Ectodermal cell (in vitro differentiated cells): ENCODE data around the gene CYP2W1.
"Not testable (repeated sequence)": the region's sequence is repeated elsewhere in the genome, so short reads cannot be mapped to it uniquely, and the experiment has no call there.

ENCODE experiments used
- H3K27ac ChIP-seq: 2 replicates; pipeline ENCODE4 v1.7.0; 2013; ENCODE audit warnings: mild to moderate bottlenecking, low read depth, low read length; ENCODE audit not compliant: insufficient read depth, poor library complexity, severe bottlenecking
- H3K27me3 ChIP-seq: 2 replicates; pipeline ENCODE4 v1.7.0; 2013; ENCODE audit warnings: mild to moderate bottlenecking, low read length; ENCODE audit not compliant: insufficient read depth, control insufficient read depth, poor library complexity, severe bottlenecking
- H3K36me3 ChIP-seq: one replicate; pipeline ENCODE4 v1.7.0; 2013; ENCODE audit warnings: low read length; ENCODE audit not compliant: control insufficient read depth, insufficient read depth
- H3K4me1 ChIP-seq: one replicate; pipeline ENCODE4 v1.7.0; 2013; ENCODE audit warnings: low read length; ENCODE audit not compliant: control insufficient read depth, insufficient read depth
- H3K4me3 ChIP-seq: 2 replicates; pipeline ENCODE4 v1.7.0; 2013; ENCODE audit warnings: low read depth, low read length, control low read depth; ENCODE audit not compliant: insufficient read depth
- H3K9me3 ChIP-seq: 2 replicates; pipeline ENCODE4 v1.7.0; 2013; ENCODE audit warnings: mild to moderate bottlenecking, low read length, moderate library complexity; ENCODE audit not compliant: control insufficient read depth
- WGBS, 2 experiments: methylation state at CpG; one replicate each; pipeline ENCODE4 v1.1.7; 2013; ENCODE audit warnings: missing lambda C conversion rate in 2 of 2; 5-methylcytosine and 5-hydroxymethylcytosine counted together

Gene CYP2W1

DNA sequence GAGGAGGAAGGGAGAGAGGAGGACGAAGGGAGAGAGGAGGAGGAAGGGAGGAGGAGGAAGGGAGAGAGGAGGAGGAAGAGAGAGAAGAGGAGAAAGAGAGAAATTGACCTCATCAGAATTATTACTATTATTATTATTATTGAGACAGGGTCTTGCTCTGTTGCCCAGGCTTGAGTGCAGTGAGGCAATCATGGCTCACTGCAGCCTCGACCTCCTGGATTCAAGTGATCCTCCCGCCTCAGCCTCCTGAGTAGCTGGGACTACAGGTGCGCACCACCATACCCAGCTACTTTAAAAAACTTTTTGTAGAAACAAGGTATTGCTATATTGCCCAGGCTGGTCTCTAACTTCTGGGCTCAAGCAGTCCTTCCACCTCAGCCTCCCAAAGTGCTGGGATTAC, 39.2 kb upstream of the CYP2W1 start:
- not testable (repeated sequence) for H3K27ac ChIP-seq, H3K9me3 ChIP-seq, H3K4me1 ChIP-seq, H3K4me3 ChIP-seq, H3K36me3 ChIP-seq
- peaks cover 22% of the 10 kb centered on the region for H3K27me3 ChIP-seq
- WGBS, 2 experiments, result 84 to 85% methylated on average over 4 of the region's 4 CpGs

DNA sequence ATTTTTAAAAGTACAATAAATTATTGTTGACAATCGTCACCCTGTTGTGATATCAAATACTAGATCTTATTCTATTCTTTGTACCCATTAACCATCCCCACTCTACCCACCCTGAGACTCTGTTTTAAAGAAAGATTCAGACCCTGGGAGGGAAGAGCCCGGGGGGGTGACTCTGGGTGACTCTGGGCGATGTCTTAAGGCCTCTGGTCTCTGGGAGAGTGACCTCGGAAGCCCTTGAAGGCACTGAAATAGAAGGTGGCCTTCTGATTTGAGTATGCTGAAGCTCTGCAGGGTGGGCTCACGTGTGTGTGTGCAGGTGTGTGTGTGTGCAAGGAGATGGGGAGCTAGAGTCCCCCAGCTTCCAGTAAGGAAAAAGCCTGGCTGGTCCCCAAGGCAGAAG, 38.2 kb upstream of the CYP2W1 start:
- H3K9me3 ChIP-seq, result no peaks in the 10 kb centered on the region
- no peaks in the 10 kb centered on the region for H3K4me1 ChIP-seq
- 90 to 91% methylated on average over 5 of the region's 5 CpGs for WGBS, 2 experiments
- no peaks in the 10 kb centered on the region for H3K36me3 ChIP-seq
- peaks cover 22% of the 10 kb centered on the region for H3K27me3 ChIP-seq
- no peak overlapping the region for H3K4me3 ChIP-seq
- no peak overlapping the region for H3K27ac ChIP-seq

DNA sequence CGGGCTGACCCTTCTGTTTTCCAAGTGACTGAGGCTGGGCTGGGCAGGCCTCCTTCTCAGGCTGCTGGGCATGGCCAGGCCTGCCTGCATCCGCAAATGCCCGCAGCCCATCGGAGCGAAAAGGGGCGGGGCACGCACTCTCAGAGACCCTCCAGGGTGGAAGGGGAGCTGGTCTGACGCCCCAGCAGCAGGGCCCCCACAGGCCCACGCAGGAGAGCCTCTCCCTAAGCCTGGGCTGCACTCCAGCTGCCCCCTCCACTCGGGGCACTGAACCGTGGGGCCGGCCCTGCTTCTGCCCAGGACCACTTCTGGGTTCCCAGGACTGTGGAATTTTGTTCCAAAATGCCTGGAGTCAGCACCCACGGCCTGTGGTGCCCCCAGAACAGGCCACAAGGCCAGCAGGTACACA, 37.8 kb upstream of the CYP2W1 start:
- Histone ChIP-seq H3K27ac (no peak overlapping the region), H3K9me3 (no peaks in the 10 kb centered on the region)
- WGBS, 2 experiments, result 85 to 89% methylated on average over 13 of the region's 13 CpGs

DNA sequence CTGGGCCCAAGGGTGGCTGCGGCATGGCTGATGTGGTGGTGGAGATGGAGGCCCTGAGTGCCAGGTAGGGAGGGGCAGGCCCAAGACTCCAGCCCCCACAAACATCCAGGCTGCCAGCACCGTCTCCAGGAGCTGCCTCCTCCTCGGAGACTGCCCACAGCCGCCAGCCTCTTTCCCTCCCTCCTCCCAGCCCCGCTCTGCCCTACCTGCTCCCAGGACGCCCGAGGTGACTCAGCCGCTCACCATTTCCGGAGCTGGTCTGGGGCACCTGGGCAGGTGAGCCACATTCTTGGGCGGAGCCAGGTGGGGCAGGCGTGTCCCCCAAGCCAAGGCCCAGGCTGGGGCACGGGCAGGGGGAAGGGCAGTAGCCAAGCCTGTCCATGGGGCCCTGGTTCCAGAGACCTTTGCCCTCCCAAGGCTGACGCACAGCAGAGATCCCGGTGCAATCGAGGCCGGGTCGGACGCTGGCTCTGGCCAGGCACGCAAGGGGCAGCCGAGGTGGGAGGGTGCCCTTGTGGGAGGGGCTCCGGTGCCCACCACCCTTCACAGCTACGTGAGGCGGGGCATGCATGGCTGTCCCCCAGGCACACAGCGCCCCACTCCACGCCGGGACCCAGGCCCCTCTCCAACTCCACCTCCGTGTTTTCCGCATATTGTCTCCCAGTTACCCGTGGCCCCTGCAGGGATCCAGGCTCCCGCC, 37.3 kb upstream of the CYP2W1 start:
- Histone ChIP-seq H3K27me3 (peaks cover 19% of the 10 kb centered on the region), H3K36me3 (no peaks in the 10 kb centered on the region), H3K4me3 (no peak overlapping the region), H3K4me1 (no peaks in the 10 kb centered on the region), H3K9me3 (no peaks in the 10 kb centered on the region), H3K27ac (no peak overlapping the region)
- WGBS, 2 experiments, result 83% methylated on average over 30 of the region's 30 CpGs

More for the DNA sequence above, 37.8 kb upstream of the CYP2W1 start:
- H3K4me3 ChIP-seq, result no peak overlapping the region
- no peaks in the 10 kb centered on the region for H3K4me1 ChIP-seq
- H3K27me3 ChIP-seq, result peaks cover 22% of the 10 kb centered on the region
- no peaks in the 10 kb centered on the region for H3K36me3 ChIP-seq

DNA sequence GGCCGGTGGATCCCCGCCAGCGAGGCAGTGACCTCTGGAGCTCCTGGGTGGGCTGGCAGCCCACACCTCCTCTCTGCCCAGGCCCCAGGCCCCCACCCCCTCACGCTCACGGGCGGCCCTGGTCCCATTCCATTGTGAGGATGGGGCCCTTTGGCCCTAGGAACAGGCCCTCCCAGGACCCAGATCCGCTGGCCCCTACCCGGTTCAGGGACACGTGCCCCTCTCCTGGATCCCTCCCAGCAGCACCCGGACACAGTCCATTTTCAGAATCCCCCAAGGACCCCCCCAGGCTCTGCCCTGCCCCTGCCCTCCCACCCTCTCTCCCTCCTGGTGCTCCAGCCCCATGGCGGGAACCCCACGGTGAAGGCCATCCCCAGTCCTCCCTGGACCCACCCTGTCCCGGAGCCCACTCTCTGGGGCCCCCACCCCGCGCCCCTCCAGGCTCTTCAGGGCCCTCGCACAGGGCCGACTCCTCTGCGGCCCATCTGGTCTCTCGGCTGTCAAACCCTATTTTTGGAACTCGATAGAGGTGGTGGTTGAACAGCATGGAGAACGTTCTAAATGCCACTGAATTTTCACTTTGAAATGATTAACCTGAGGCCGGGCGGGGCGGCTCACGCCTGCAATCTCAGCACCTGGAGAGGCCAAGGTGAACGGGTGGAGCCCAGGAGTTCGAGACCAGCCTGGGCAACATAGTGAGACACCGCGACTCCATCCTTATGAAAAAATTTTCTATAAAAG, 36.6 kb upstream of the CYP2W1 start:
- Histone ChIP-seq H3K36me3 (no peaks in the 10 kb centered on the region), H3K4me1 (no peaks in the 10 kb centered on the region), H3K4me3 (no peak overlapping the region), H3K9me3 (no peaks in the 10 kb centered on the region), H3K27me3 (peaks cover 12% of the 10 kb centered on the region), H3K27ac (no peak overlapping the region)
- 87 to 88% methylated on average over 29 of the region's 29 CpGs for WGBS, 2 experiments

DNA sequence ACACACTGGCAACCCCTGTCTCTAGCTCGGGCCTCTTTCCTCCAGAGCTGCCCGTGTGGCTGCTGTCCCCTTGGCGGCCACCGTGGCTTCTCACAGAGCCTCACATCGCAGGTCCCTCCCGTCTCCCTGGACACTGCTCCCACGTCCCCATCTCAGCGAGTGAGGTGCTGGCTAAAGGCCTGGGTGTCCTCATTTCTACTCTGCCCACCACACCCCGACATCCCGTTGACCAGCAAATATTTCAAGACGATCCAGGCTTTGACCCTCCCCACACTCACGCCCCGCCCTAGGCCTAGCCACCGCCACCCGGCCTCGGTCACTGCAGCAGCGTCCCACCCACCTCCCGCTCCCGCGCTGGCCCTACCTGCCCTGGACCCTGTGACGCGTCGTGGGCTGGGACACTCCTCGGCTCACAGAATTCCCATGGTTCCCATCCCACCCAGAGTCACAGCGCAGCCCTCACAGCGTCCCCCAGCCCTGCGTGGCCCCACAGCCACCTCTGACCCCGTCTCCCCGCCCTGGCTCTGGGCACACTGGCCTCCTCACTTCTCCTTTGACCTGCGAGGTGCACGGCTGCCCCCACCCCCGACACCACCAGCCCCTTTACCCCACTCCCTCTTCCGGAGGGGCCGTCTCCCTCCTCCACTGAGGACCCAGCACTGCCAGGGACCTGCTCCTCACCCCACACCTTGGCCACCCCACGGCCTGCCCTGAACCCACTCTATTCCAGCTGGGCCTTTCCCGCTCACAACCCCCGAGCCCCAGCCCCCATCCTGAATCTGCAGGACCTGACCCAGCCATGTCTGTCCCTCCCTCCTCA, 35.4 kb upstream of the CYP2W1 start:
- Histone ChIP-seq H3K36me3 (no peaks in the 10 kb centered on the region), H3K4me3 (no peak overlapping the region), H3K9me3 (no peaks in the 10 kb centered on the region), H3K27me3 (peaks cover 12% of the 10 kb centered on the region), H3K4me1 (no peaks in the 10 kb centered on the region), H3K27ac (no peak overlapping the region)
- WGBS, 2 experiments, result 91% methylated on average over 37 of the region's 37 CpGs

DNA sequence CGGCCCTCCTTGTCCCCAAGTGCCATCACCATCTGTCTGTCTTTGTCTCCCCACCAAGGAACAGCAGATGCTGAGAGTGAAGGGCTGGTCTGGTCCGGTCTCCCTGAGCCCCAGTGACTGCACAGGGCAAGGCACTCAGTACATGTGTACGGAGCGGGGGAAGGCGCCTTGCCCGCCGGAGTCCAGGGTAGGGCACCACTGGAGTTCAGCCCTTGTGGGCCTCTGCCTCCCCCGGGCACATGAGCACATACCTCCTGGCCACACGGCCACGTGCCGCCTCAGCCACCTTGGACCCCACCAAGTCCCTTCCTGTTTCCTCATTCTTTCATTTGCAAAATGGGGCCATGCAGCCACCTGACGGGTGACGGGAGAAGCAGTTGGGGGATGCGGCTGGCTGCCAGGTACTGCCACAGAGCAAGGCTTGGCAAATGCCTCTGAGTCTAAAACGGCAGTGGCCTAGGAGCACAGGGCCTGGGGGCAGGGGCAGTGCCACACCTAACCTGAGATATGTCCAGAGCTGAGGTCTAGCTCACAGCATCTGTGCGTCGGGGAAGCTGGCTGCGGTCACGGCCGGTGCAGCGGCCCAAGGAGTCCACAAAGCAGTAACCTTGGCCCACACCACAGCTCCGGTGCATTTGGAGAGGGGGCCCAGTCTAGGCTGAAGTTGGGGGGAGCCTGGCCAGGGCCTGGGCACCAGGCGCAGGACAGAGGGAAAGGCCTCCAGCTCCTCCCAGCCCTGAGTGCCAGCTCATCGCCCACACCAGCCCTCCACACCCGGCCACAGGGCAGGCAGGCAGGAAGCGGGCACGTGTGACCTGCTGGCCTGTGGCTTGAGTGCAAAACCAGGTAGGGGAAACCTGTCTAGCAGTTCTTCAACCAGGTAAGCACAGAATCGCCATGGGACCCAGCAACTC, 33.7 kb upstream of the CYP2W1 start:
- Histone ChIP-seq H3K9me3 (no peaks in the 10 kb centered on the region), H3K36me3 (no peaks in the 10 kb centered on the region), H3K4me3 (no peak overlapping the region), H3K27ac (no peak overlapping the region), H3K4me1 (no peaks in the 10 kb centered on the region), H3K27me3 (peaks cover 25% of the 10 kb centered on the region)
- 91% methylated on average over 28 of the region's 28 CpGs for WGBS, 2 experiments

DNA sequence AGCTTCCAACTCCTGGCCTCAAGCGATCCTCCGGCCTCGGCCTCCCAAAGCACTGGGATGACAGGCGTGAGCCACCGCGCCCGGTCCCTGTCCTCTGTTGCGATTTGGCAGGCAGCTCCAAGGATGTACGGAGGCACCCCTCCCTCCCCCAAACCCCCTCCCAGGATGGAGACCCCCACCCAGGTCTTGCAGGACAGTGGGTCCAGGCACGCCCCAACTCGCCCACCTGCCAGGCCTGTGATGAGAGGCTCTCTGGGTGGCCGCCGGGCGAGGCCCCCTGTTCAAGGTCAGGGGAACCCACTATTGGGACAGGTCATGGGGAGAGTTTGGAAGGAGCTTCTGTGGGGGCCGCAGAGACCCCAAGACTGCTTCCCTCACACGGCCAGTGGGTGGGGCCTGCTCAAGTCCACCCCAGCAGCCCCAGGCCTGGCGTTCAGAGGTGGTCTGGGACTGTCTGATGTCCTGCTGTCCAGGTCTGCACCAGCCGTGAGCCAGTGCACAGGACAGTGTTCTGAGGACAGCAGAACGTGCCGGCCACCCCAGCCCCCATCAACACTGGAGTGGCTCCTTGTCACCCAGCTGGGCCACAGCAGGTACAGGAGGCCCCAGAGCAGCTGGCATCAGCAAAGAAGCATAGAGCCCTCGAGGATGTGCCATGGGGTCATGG, 31.0 kb upstream of the CYP2W1 start:
- Histone ChIP-seq H3K27ac (no peak overlapping the region), H3K4me3 (no peak overlapping the region), H3K9me3 (no peaks in the 10 kb centered on the region), H3K27me3 (peaks cover 43% of the 10 kb centered on the region), H3K4me1 (no peaks in the 10 kb centered on the region), H3K36me3 (no peaks in the 10 kb centered on the region)
- WGBS, 2 experiments, result 92 to 93% methylated on average over 21 of the region's 21 CpGs
